GM21526 (cell line): ENCODE measurements around the gene GEN1.

ENCODE experiments used
- ATAC-seq: cut with Tn5 transposase; IDR thresholded peaks from one replicate; pipeline ENCODE4 v1.9.1; 2021; ENCODE audit warnings: moderate library complexity; ENCODE audit not compliant: unreplicated experiment, low FRiP score

GEN1 gene

GRCh38 chr2:17753803-17754663 lies at the start of gene GEN1, which contains the start of gene SMC6:
TSS of gene GEN1 (plus strand) at chr2:17754138. CDS start at chr2:17759944, 5,806 bp downstream.
TSS of gene SMC6 (minus strand) at chr2:17753810. CDS start at chr2:17745946, 7,864 bp downstream.
- peak; percentile 69 for ATAC-seq

- ATAC-seq, result no peak
These were observed 47.1 kb upstream of the GEN1 start for GRCh38 chr2:17706845-17707244.

GRCh38 chr2:17708501-17708900 lies 45.4 kb upstream of the GEN1 start:
- no peak for ATAC-seq

- no peak for ATAC-seq
These were observed 44.0 kb upstream of the GEN1 start for GRCh38 chr2:17709897-17710296.

GRCh38 chr2:17710547-17711248 lies 43.2 kb upstream of the GEN1 start:
- no peak for ATAC-seq

- ATAC-seq, result no peak
These were observed 40.6 kb upstream of the GEN1 start for GRCh38 chr2:17713291-17713690.

GRCh38 chr2:17717666-17718065 lies 36.3 kb upstream of the GEN1 start:
- no peak for ATAC-seq

- no peak for ATAC-seq
These were observed 35.2 kb upstream of the GEN1 start for GRCh38 chr2:17718689-17719088.

GRCh38 chr2:17719562-17720371 lies 34.2 kb upstream of the GEN1 start:
- ATAC-seq, result peak; percentile 81

GRCh38 chr2:17728210-17728609 lies 25.7 kb upstream of the GEN1 start:
- ATAC-seq, result no peak

GRCh38 chr2:17729880-17730279 lies 24.1 kb upstream of the GEN1 start:
- no peak for ATAC-seq

GRCh38 chr2:17733599-17733998 lies 20.3 kb upstream of the GEN1 start:
- ATAC-seq, result no peak

- ATAC-seq, result no peak
These were observed 18.1 kb upstream of the GEN1 start for GRCh38 chr2:17735864-17736263.

- ATAC-seq, result no peak
These were observed 16.9 kb upstream of the GEN1 start for GRCh38 chr2:17736989-17737388.

GRCh38 chr2:17740203-17740602 lies 13.7 kb upstream of the GEN1 start:
- ATAC-seq, result no peak

- ATAC-seq, result no peak
These were observed 6.1 kb upstream of the GEN1 start for GRCh38 chr2:17747684-17748452.

GRCh38 chr2:17748745-17749144 lies 5.2 kb upstream of the GEN1 start:
- no peak for ATAC-seq

GRCh38 chr2:17749753-17750438 lies 4.0 kb upstream of the GEN1 start:
- peak; percentile 25 for ATAC-seq

GRCh38 chr2:17752246-17752645 lies 1.7 kb upstream of the GEN1 start:
- no peak for ATAC-seq
